Nephron progenitor cell (in vitro differentiated cells): Measurements from ENCODE around the gene HCFC1.
A peak's percentile ranks its signal among the peaks of the same experiment; 100 is the strongest.

Source experiments
- DNase-seq: peaks from one replicate; pipeline ENCODE4 v3.0.0; 2021
- H3K27ac Mint-ChIP-seq: 2 replicates; pipeline ENCODE4 v1.8.0; 2021; ENCODE audit warnings: mild to moderate bottlenecking, moderate library complexity, mixed read lengths
- H3K27me3 Mint-ChIP-seq: 2 replicates; pipeline ENCODE4 v1.8.0; 2021; ENCODE audit warnings: mild to moderate bottlenecking, low read depth, mixed read lengths; ENCODE audit not compliant: poor library complexity
- H3K36me3 Mint-ChIP-seq: 2 replicates; pipeline ENCODE4 v1.8.0; 2021; ENCODE audit warnings: low read depth, mixed read lengths
- H3K4me1 Mint-ChIP-seq: 2 replicates; pipeline ENCODE4 v1.8.0; 2021; ENCODE audit warnings: mixed read lengths
- H3K4me3 Mint-ChIP-seq: 2 replicates; pipeline ENCODE4 v1.8.0; 2021; ENCODE audit warnings: mild to moderate bottlenecking, moderate library complexity, mixed read lengths
- H3K9me3 Mint-ChIP-seq: 2 replicates; pipeline ENCODE4 v1.8.0; 2021; ENCODE audit warnings: mild to moderate bottlenecking, moderate library complexity, mixed read lengths
- CTCF ChIP-seq: fragments of 200-600 bp; sonication (generic); IDR thresholded peaks from 2 replicates; pipeline ENCODE4 v1.5.0; 2021; ENCODE audit warnings: antibody characterized with exemption

HCFC1 gene

GRCh38 chrX:153925739-153926551, 45.7 kb downstream of the HCFC1 start, which contains the start of gene ARHGAP4:
TSS of gene ARHGAP4 (minus strand) at chrX:153926264. CDS start at chrX:153926202, 62 bp downstream.
- Mint-ChIP-seq H3K4me3 (peak within 1 kb of the TSS; percentile 82), H3K9me3 (peaks cover 47% of the 10 kb centered on the region), H3K27ac (peak within 1 kb of the TSS; percentile 39), H3K27me3 (peaks cover 3% of the 10 kb centered on the region), H3K36me3 (peaks cover 9% of the 10 kb centered on the region), H3K4me1 (peaks cover 41% of the 10 kb centered on the region)
- TF ChIP-seq CTCF = no peak
- DNase-seq = no peak

DNA sequence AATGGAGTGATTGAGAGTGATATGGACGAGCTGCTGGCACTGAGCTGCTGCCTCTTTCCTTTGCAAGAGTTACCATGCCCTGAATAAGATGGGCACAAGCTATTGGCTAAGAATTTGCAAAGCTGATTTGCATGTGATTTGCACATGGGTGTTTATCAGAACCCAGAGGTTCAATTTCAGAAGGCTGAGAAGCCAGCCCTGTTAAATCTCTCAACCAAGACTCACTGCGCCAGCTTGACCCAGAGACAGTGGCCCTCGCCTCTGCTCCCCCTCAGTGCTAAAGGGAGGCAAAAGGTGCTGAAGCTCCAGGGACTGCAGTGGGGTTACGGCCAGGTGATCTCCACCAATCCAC, 46.3 kb downstream of the HCFC1 start:
- Mint-ChIP-seq H3K27me3 (peaks cover 3% of the 10 kb centered on the region), H3K4me3 (peak overlapping the region; percentile 67), H3K9me3 (peaks cover 41% of the 10 kb centered on the region), H3K36me3 (peaks cover 5% of the 10 kb centered on the region), H3K27ac (no peak overlapping the region), H3K4me1 (peaks cover 41% of the 10 kb centered on the region)
- DNase-seq = no peak
- no peak for TF ChIP-seq CTCF

DNA sequence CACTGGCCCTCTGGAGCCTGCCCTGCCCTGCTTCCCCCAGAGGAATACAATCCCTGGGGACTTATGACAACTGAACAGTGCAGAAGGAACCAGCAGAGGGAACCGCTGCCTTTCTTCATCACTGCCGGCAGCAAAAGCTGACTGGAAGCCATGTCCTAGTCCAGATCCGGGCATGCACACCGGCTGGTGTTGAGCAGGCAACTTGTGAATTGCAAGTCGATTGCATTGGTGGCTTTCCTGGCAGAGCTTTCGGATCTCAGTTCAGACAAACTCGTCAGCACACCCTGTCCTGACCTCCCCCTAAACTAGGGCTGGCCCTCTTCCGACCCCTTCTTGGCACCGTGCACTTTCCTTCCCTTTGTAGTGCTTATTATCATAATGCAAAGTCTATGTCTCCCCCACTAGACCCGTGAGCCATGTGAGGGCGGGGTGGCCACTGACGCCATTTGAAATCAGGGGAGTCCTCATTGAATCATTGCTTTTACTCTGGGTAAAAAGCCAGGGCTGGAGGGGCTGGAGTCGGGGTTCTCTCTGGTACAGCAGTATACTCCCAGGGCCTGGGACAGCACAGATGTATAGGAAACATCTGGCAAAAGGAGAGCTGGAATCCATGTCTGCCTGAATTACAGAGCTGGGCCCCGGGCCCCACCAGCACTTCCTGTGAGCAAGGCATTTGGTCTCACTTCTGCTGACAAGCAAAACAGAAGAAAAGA, 47.3 kb downstream of the HCFC1 start:
- Mint-ChIP-seq H3K27ac (no peak overlapping the region), H3K4me1 (peaks cover 41% of the 10 kb centered on the region), H3K27me3 (peaks cover 3% of the 10 kb centered on the region), H3K9me3 (peaks cover 46% of the 10 kb centered on the region), H3K4me3 (peak overlapping the region; percentile 18), H3K36me3 (peaks cover 5% of the 10 kb centered on the region)
- no peak for DNase-seq
- no peak for TF ChIP-seq CTCF

DNA sequence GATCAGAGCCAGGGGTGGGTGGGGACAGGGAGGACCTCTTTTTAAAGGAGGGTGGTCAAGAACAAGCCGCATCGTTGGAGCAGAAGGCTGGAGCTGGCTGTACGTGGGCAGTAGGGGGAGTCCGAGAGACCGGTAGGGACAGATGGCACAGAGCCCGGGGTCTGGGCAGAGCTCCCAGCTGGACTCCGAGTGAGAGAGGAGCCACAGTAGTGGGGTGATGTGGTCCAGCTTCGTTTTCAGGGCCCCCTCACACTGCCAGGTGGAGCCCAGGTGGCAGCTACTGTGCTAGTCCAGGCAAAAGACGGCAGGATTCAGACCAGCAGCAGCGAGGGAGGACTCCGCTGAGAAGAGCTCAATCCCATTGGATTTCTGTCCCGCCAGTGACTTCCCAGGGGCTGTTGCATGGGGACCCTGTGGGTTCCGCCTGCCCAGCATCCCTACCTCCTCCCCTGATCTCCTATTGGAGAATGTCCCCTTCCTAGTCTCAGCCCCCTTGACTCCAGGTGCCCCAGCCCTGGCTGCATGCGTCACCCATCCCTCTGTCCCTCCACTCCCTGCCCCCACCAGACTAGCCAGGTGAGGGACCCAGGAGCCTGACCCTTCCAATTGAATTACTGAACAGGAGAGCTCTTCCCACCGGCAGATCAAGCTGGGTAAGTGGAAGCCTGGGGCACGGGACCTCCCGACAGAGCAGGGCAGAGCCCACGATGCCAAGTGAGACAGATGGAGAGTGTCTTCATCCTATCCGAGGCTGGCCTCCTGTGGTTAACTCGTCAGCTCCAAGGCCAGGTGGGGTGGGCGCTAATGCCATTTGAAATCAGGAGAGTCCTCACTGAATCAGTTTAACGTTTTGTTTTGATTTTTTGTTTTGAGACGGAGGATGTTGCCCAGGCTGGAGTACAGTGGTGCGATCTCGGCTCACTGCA, 48.4 kb downstream of the HCFC1 start:
- H3K4me3 Mint-ChIP-seq = no peak overlapping the region
- no peak for DNase-seq
- no peak overlapping the region for H3K27ac Mint-ChIP-seq
- no peaks in the 10 kb centered on the region for H3K36me3 Mint-ChIP-seq
- TF ChIP-seq CTCF = no peak
- peaks cover 48% of the 10 kb centered on the region for H3K9me3 Mint-ChIP-seq
- H3K27me3 Mint-ChIP-seq = peaks cover 3% of the 10 kb centered on the region
- peaks cover 30% of the 10 kb centered on the region for H3K4me1 Mint-ChIP-seq

DNA sequence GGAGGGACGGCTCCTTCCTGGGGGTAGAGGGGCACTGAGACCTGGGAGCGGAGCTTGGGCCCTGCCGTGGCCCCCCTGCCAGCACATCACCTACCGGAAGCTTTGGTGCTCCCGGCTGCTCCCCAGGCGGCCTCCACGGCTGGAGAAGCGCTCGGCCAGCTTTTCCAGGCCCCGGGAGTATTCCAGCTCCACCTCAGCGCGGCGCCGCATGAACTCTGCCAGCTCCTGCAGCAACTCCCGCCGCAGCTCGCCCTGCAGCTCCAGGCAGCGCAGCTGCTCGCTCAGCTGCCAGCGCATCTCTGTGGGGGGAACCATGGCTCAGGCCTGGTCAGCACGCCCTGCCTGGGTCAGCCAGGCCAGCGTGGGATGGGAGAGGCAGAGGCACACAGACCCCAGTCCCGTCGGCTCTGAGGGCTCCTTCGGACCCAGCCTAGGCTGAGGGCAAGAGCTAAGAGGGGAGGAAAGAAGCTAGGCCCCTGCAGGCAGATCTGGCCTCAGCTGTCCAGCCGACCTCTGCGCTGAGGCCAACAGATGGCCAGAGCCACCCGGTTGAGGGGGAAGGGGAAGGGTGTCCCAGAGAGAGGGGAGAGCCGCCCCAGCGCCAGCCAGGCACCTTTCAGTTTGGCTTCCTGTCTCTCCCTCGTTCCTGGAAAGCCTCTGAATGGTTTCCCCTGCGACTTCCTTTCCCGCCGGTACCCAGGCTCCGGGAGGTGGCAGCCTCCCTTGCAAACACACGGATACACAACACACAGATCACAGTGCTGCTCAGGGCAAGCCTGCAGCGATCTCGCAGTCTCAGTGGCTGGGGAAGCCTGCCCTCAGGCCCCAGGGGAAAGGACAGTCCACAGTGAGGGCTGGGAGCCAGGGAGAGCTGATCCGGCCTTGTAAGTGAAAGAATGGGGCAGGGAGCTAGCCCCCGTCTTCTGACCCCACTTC, 49.8 kb downstream of the HCFC1 start:
- H3K27ac Mint-ChIP-seq = no peak overlapping the region
- no peak overlapping the region for H3K4me3 Mint-ChIP-seq
- H3K9me3 Mint-ChIP-seq = peaks cover 52% of the 10 kb centered on the region
- no peaks in the 10 kb centered on the region for H3K36me3 Mint-ChIP-seq
- DNase-seq = no peak
- peaks cover 3% of the 10 kb centered on the region for H3K27me3 Mint-ChIP-seq
- no peak for TF ChIP-seq CTCF
- peaks cover 30% of the 10 kb centered on the region for H3K4me1 Mint-ChIP-seq
